ENCODE results near the gene FOXS1.

The FOXS1 gene

GRCh38 chr20:31845300-31845863 lies at the start of gene FOXS1:
Gene FOXS1 (minus strand): TSS chr20:31845604. CDS start chr20:31845542, 62 bp downstream.
- no peak for DNase-seq (ENCODE audit: low read depth in 4 of 4, low spot score in 1 of 4)

GRCh38 chr20:31890646-31891045 lies 45.2 kb upstream of the FOXS1 start:
- DNase-seq (ENCODE audit: low read depth in 4 of 4, low spot score in 1 of 4): no peak

- DNase-seq (ENCODE audit: low read depth in 4 of 4, low spot score in 1 of 4): no peak
These were observed 38.4 kb upstream of the FOXS1 start for GRCh38 chr20:31883829-31884228.

GRCh38 chr20:31881945-31882344 lies 36.5 kb upstream of the FOXS1 start:
- DNase-seq (ENCODE audit: low read depth in 4 of 4, low spot score in 1 of 4): no peak

- DNase-seq (ENCODE audit: low read depth in 4 of 4, low spot score in 1 of 4): peak; percentile 59 to 83 (median 70)
These were observed 34.0 kb upstream of the FOXS1 start for GRCh38 chr20:31879143-31879987.

- no peak for DNase-seq (ENCODE audit: low read depth in 4 of 4, low spot score in 1 of 4)
These were observed 32.3 kb upstream of the FOXS1 start for GRCh38 chr20:31877684-31878083.

- no peak for DNase-seq (ENCODE audit: low read depth in 4 of 4, low spot score in 1 of 4)
These were observed 30.3 kb upstream of the FOXS1 start for GRCh38 chr20:31875671-31876070.

- DNase-seq (ENCODE audit: low read depth in 4 of 4, low spot score in 1 of 4): no peak
These were observed 27.0 kb upstream of the FOXS1 start for GRCh38 chr20:31872406-31872805.

GRCh38 chr20:31871618-31871954 lies 26.2 kb upstream of the FOXS1 start:
- no peak for DNase-seq (ENCODE audit: low read depth in 4 of 4, low spot score in 1 of 4)

- DNase-seq (ENCODE audit: low read depth in 4 of 4, low spot score in 1 of 4): no peak
These were observed 25.6 kb upstream of the FOXS1 start for GRCh38 chr20:31870726-31871617.

- no peak for DNase-seq (ENCODE audit: low read depth in 4 of 4, low spot score in 1 of 4)
These were observed 24.7 kb upstream of the FOXS1 start, which contains the start of the genes DUSP15 and TTLL9 for GRCh38 chr20:31869942-31870725. Gene DUSP15 (minus strand): TSS chr20:31870527. CDS start chr20:31870337, 190 bp downstream. Gene TTLL9 (plus strand): TSS chr20:31870634. CDS start chr20:31871127, 493 bp downstream.

GRCh38 chr20:31869673-31869941 lies 24.2 kb upstream of the FOXS1 start:
- DNase-seq (ENCODE audit: low read depth in 4 of 4, low spot score in 1 of 4): no peak

GRCh38 chr20:31868853-31869672 lies 23.7 kb upstream of the FOXS1 start:
- no peak for DNase-seq (ENCODE audit: low read depth in 4 of 4, low spot score in 1 of 4)

- DNase-seq (ENCODE audit: low read depth in 4 of 4, low spot score in 1 of 4): no peak
These were observed 20.8 kb upstream of the FOXS1 start for GRCh38 chr20:31866221-31866620.

- no peak for DNase-seq (ENCODE audit: low read depth in 4 of 4, low spot score in 1 of 4)
These were observed 19.4 kb upstream of the FOXS1 start for GRCh38 chr20:31864521-31865400.

- DNase-seq (ENCODE audit: low read depth in 4 of 4, low spot score in 1 of 4): no peak
These were observed 18.1 kb upstream of the FOXS1 start for GRCh38 chr20:31863296-31864085.

GRCh38 chr20:31862506-31862905 lies 17.1 kb upstream of the FOXS1 start:
- DNase-seq (ENCODE audit: low read depth in 4 of 4, low spot score in 1 of 4): no peak

- DNase-seq (ENCODE audit: low read depth in 4 of 4, low spot score in 1 of 4): no peak
These were observed 16.7 kb upstream of the FOXS1 start for GRCh38 chr20:31862157-31862470.
